Liver (tissue), 9 donors: ENCODE results near the gene ARHGEF10L. TPM values are rescaled to one million over a fixed set of nuclear protein-coding genes. Genes with fewer than 3 reads are reported as not detected.

Experiments
- DNase-seq: peaks from one replicate; pipeline ENCODE4 v3.0.0-alpha.2; 2017; ENCODE audit warnings: low spot score
- H3K27ac ChIP-seq, 2 donors: one replicate each; pipeline ENCODE4 v1.7.0; 2013; ENCODE audit warnings: inconsistent platforms in 2 of 2, low read length in 2 of 2, control low read depth in 1 of 2, low read depth in 1 of 2, mild to moderate bottlenecking in 1 of 2
- H3K27me3 ChIP-seq, 4 donors: one replicate each; pipeline versions ENCODE4 v1.6.1 to v1.7.0; 2013; ENCODE audit warnings: low read length in 3 of 4, inconsistent platforms in 1 of 4, mild to moderate bottlenecking in 1 of 4, moderate library complexity in 1 of 4; ENCODE audit not compliant: control insufficient read depth in 4 of 4, insufficient read depth in 4 of 4
- H3K36me3 ChIP-seq, 4 donors: one replicate each; pipeline versions ENCODE4 v1.6.1 to v1.7.0; 2013; ENCODE audit warnings: low read length in 3 of 4, mild to moderate bottlenecking in 3 of 4, low read depth in 1 of 4, moderate library complexity in 1 of 4; ENCODE audit not compliant: control insufficient read depth in 4 of 4, insufficient read depth in 3 of 4
- H3K4me1 ChIP-seq, 4 donors: one replicate each; pipeline versions ENCODE4 v1.6.1 to v1.7.0; 2013; ENCODE audit warnings: low read length in 3 of 4, mild to moderate bottlenecking in 3 of 4, moderate library complexity in 1 of 4; ENCODE audit not compliant: control insufficient read depth in 4 of 4, insufficient read depth in 4 of 4
- H3K4me3 ChIP-seq, 3 donors: one replicate each; pipeline versions ENCODE4 v1.6.1 to v1.7.0; 2013; ENCODE audit warnings: low read length in 3 of 3, control low read depth in 1 of 3, low read depth in 1 of 3, mild to moderate bottlenecking in 1 of 3
- H3K9ac ChIP-seq, 2 donors: one replicate each; pipeline ENCODE4 v1.7.0; 2013; ENCODE audit warnings: low read length in 2 of 2, mild to moderate bottlenecking in 2 of 2, moderate library complexity in 2 of 2, control low read depth in 1 of 2, low read depth in 1 of 2
- H3K9me3 ChIP-seq, 4 donors: one replicate each; pipeline versions ENCODE4 v1.6.1 to v1.7.0; 2013; ENCODE audit warnings: low read length in 3 of 4; ENCODE audit not compliant: control insufficient read depth in 4 of 4
- FOXA1 ChIP-seq: IDR thresholded peaks from 2 replicates; pipeline ENCODE4 v1.6.1; 2016; ENCODE audit warnings: antibody characterized with exemption
- FOXA2 ChIP-seq: IDR thresholded peaks from 2 replicates; pipeline ENCODE4 v1.6.1; 2016; ENCODE audit warnings: antibody characterized with exemption
- GABPA ChIP-seq, 2 donors: IDR thresholded peaks in 1 of 2; conservative IDR thresholded peaks in 1 of 2; 2 replicates each; pipeline ENCODE4 v1.6.1; 2016; ENCODE audit warnings: antibody characterized with exemption in 2 of 2, mild to moderate bottlenecking in 1 of 2, moderate library complexity in 1 of 2
- HNF4A ChIP-seq, 2 donors: conservative IDR thresholded peaks; 2 replicates each; pipeline ENCODE4 v1.6.1; 2016; ENCODE audit warnings: antibody characterized with exemption in 2 of 2, mild to moderate bottlenecking in 2 of 2
- HNF4G ChIP-seq: IDR thresholded peaks from 2 replicates; pipeline ENCODE4 v1.6.1; 2016; ENCODE audit warnings: antibody characterized with exemption
- NR2F2 ChIP-seq: IDR thresholded peaks from 2 replicates; pipeline ENCODE4 v1.6.1; 2016; ENCODE audit warnings: antibody characterized with exemption
- RAD21 ChIP-seq, 2 donors: IDR thresholded peaks; 2 replicates each; pipeline ENCODE4 v1.6.1; 2016; ENCODE audit warnings: antibody characterized with exemption in 2 of 2, mild to moderate bottlenecking in 2 of 2
- REST ChIP-seq: IDR thresholded peaks from 2 replicates; pipeline ENCODE4 v1.6.1; 2016; ENCODE audit warnings: antibody characterized with exemption, mild to moderate bottlenecking
- RXRA ChIP-seq, 2 donors: IDR thresholded peaks; 2 replicates each; pipeline ENCODE4 v1.6.1; 2017 to 2018; ENCODE audit warnings: antibody characterized with exemption in 2 of 2, mild to moderate bottlenecking in 1 of 2
- SP1 ChIP-seq: IDR thresholded peaks from 2 replicates; pipeline ENCODE4 v1.6.1; 2018; ENCODE audit warnings: antibody characterized with exemption, mild to moderate bottlenecking
- TAF1 ChIP-seq: conservative IDR thresholded peaks from 2 replicates; pipeline ENCODE4 v1.6.1; 2016; ENCODE audit warnings: antibody characterized with exemption, mild to moderate bottlenecking
- YY1 ChIP-seq: IDR thresholded peaks from 2 replicates; pipeline ENCODE4 v1.6.1; 2016; ENCODE audit warnings: antibody characterized with exemption, mild to moderate bottlenecking
- ZBTB33 ChIP-seq: IDR thresholded peaks from 2 replicates; pipeline ENCODE4 v1.6.1; 2016; ENCODE audit warnings: antibody characterized with exemption
- WGBS: extraction: QIAGEN DNeasy Blood & Tissue Kit; methylation state at CpG from one replicate; pipeline ENCODE4 v1.1.7; 2013; 5-methylcytosine and 5-hydroxymethylcytosine counted together
- polyA plus RNA-seq, 2 donors: library from polyadenylated mRNA; stranded (reverse) in 1 of 2; unstranded in 1 of 2; fragments of 200-250 nt in 1 of 2; fragments of >200 nt in 1 of 2; fragmentation: Nextera tagmentation in 1 of 2; extraction: Ambion mirVana in 1 of 2; gene quantifications; one replicate each; pipeline versions ENCODE4 v1.2.1 to v1.2.3, GENCODE V29; 2013 to 2015
- total RNA-seq, 2 donors: library from RNA; depleted of rRNA; stranded (reverse); fragments of >200 nt; gene quantifications; one replicate each; pipeline ENCODE4 v1.2.3, GENCODE V29; 2014
- TF ChIP-seq, protein P1 (sequence below): fragments of 150-350 bp; IDR thresholded peaks from 2 replicates; pipeline ENCODE4 v1.5.1; 2017; ENCODE audit warnings: improper control_type of control experiment, low read depth, low read length; ENCODE audit not compliant: missing input control
- TF ChIP-seq, protein P2 (sequence below): IDR thresholded peaks from 2 replicates; pipeline ENCODE4 v1.6.1; 2016; ENCODE audit warnings: antibody characterized with exemption
- donor health status: healthy.
- donor health status: healthy.
- donor health status: healthy.
- donor health status: healthy.
- donor health status: healthy.

ARHGEF10L gene
- total and polyA plus RNA-seq, 4 donors = 26.3 to 169 (median 57.5) TPM

DNA sequence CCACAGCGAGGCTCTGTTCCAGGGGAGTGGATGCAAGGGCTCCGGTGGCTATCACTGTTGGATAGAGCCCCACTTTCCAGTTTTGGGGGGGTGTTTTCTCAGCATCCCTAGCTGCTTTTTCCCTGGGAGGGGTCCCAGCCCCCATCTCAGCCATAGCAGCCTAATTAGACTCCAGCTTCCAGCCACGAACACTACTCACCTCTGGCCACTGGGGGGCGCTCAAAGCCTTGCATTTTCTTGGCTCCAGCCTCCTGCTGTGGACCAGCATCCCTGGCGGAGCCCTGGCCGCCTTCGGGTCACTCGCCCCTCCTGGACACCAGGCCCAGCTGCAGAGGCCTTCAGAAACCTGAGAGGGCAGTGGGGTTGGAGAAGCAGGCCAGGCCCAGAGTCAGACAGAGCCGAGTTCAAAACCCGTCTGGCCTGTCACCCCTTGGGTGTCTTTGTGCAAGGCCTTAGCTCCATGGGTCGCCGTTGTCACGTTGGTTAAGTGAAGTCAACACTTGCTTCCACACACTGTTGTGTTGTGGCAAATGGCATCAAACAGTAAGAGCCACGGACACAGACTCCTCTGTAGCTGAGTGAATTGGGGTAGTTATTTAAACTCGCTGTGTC lies 122.2 kb downstream of the ARHGEF10L start:
- peak; percentile 77 for DNase-seq
- peaks cover 0 to 9% (median 3%) of the 10 kb centered on the region in 4 donors for H3K4me1 ChIP-seq
- peaks cover 24 to 94% (median 58%) of the 10 kb centered on the region in 4 donors for H3K36me3 ChIP-seq
- TF ChIP-seq, protein P1, sequence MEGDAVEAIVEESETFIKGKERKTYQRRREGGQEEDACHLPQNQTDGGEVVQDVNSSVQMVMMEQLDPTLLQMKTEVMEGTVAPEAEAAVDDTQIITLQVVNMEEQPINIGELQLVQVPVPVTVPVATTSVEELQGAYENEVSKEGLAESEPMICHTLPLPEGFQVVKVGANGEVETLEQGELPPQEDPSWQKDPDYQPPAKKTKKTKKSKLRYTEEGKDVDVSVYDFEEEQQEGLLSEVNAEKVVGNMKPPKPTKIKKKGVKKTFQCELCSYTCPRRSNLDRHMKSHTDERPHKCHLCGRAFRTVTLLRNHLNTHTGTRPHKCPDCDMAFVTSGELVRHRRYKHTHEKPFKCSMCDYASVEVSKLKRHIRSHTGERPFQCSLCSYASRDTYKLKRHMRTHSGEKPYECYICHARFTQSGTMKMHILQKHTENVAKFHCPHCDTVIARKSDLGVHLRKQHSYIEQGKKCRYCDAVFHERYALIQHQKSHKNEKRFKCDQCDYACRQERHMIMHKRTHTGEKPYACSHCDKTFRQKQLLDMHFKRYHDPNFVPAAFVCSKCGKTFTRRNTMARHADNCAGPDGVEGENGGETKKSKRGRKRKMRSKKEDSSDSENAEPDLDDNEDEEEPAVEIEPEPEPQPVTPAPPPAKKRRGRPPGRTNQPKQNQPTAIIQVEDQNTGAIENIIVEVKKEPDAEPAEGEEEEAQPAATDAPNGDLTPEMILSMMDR = peak; percentile 70
- TF ChIP-seq, protein P2, sequence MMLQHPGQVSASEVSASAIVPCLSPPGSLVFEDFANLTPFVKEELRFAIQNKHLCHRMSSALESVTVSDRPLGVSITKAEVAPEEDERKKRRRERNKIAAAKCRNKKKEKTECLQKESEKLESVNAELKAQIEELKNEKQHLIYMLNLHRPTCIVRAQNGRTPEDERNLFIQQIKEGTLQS = no peak
- TF ChIP-seq RAD21 (IDR thresholded peaks at IDR 0.05) = peak; percentile 72 to 79
- no peak overlapping the region for H3K27ac ChIP-seq
- 71% methylated on average over 15 of the region's 15 CpGs for WGBS
- H3K9me3 ChIP-seq = no peaks in the 10 kb centered on the region
- H3K27me3 ChIP-seq = no peaks in the 10 kb centered on the region
- H3K9ac ChIP-seq = no peak overlapping the region
- H3K4me3 ChIP-seq = no peak overlapping the region

DNA sequence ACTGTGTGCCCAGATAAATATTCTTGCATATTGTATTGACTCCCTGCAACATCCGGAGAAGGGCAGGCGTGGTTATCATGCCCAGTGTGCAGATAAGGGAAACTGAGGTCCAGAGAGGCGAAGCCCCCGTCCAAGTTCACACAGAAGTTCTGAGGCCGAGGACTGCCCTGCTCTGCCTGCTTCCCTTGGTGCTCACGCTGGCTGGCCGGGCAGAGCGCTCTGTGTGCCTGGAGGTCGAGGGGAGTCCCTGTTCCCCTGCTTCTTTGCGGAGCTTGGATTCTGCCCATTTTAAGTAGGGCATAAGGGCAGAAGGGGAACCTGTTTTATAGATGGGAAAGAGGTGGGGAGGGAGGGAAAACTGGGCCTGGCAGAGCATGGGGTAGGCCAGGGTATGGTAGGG lies 122.8 kb downstream of the ARHGEF10L start:
- Histone ChIP-seq H3K27me3 (no peaks in the 10 kb centered on the region), H3K9me3 (no peaks in the 10 kb centered on the region), H3K9ac (no peak overlapping the region), H3K36me3 (peaks cover 24 to 94% (median 58%) of the 10 kb centered on the region in 4 donors), H3K27ac (no peak overlapping the region), H3K4me3 (no peak overlapping the region), H3K4me1 (peaks cover 0 to 9% (median 3%) of the 10 kb centered on the region in 4 donors)
- WGBS = 94% methylated on average over 10 of the region's 10 CpGs
- TF ChIP-seq SP1 = no peak
- no peak for TF ChIP-seq RAD21 (IDR thresholded peaks at IDR 0.05)
- TF ChIP-seq HNF4A (conservative IDR thresholded peaks at IDR 0.05) = no peak
- no peak for TF ChIP-seq RXRA (IDR thresholded peaks at IDR 0.05)
- TF ChIP-seq REST = no peak
- no peak for TF ChIP-seq HNF4G
- TF ChIP-seq NR2F2 = no peak
- no peak for TF ChIP-seq ZBTB33
- no peak for TF ChIP-seq YY1
- TF ChIP-seq TAF1 = no peak
- TF ChIP-seq FOXA1 = no peak
- TF ChIP-seq, protein P1 = no peak
- TF ChIP-seq GABPA (IDR thresholded peaks at IDR 0.05 in 1 of 2, conservative IDR thresholded peaks at IDR 0.05 in 1 of 2) = no peak
- TF ChIP-seq, protein P2 = no peak
- no peak for TF ChIP-seq FOXA2
- DNase-seq = no peak
